Trophoblast cell (in vitro differentiated cells and primary cell): ENCODE measurements around the gene VTI1A.

Source experiments
- DNase-seq, 2 donors: peaks; one replicate each; pipeline ENCODE4 v3.0.0-alpha.2; 2016
- H2AFZ ChIP-seq: 2 replicates; pipeline ENCODE4 v1.6.1; 2013; ENCODE audit warnings: low read length, moderate library complexity, mild to moderate bottlenecking; ENCODE audit not compliant: insufficient read depth, poor library complexity
- H2AK5ac ChIP-seq: 2 replicates; pipeline ENCODE4 v1.6.1; 2013; ENCODE audit warnings: mild to moderate bottlenecking, low read length
- H2BK120ac ChIP-seq: 2 replicates; pipeline ENCODE4 v1.6.1; 2013; ENCODE audit warnings: low read length, mild to moderate bottlenecking, moderate library complexity; ENCODE audit not compliant: insufficient read depth, poor library complexity
- H2BK12ac ChIP-seq: 2 replicates; pipeline ENCODE4 v1.6.1; 2013; ENCODE audit warnings: mild to moderate bottlenecking, low read length, moderate library complexity
- H2BK5ac ChIP-seq: 2 replicates; pipeline ENCODE4 v1.6.1; 2013; ENCODE audit warnings: low read length, low read depth, moderate library complexity, mild to moderate bottlenecking; ENCODE audit not compliant: poor library complexity
- H3K14ac ChIP-seq: 2 replicates; pipeline ENCODE4 v1.6.1; 2013; ENCODE audit warnings: mild to moderate bottlenecking, low read length
- H3K18ac ChIP-seq: 2 replicates; pipeline ENCODE4 v1.6.1; 2013; ENCODE audit warnings: mild to moderate bottlenecking, low read length
- H3K23ac ChIP-seq: 2 replicates; pipeline ENCODE4 v1.6.1; 2013; ENCODE audit warnings: low read length
- H3K27ac ChIP-seq: 2 replicates; pipeline ENCODE4 v1.5.1; 2013; ENCODE audit warnings: low read depth, mild to moderate bottlenecking, inconsistent platforms, low read length, moderate library complexity
- H3K27me3 ChIP-seq: 2 replicates; pipeline ENCODE4 v1.6.1; 2013; ENCODE audit warnings: inconsistent platforms, mild to moderate bottlenecking, low read length, moderate library complexity; ENCODE audit not compliant: insufficient read depth
- H3K36me3 ChIP-seq, 2 experiments: 1 replicate in 1 of 2; 2 replicates in 1 of 2; pipeline ENCODE4 v1.6.1; 2013; ENCODE audit warnings: low read length in 2 of 2, mild to moderate bottlenecking in 2 of 2, moderate library complexity in 1 of 2; ENCODE audit not compliant: insufficient read depth in 2 of 2, control insufficient read depth in 1 of 2
- H3K4ac ChIP-seq: 2 replicates; pipeline ENCODE4 v1.6.1; 2013; ENCODE audit warnings: low read depth, mild to moderate bottlenecking, low read length, moderate library complexity
- H3K4me1 ChIP-seq, 2 experiments: 1 replicate in 1 of 2; 2 replicates in 1 of 2; pipeline ENCODE4 v1.6.1; 2013; ENCODE audit warnings: low read length in 2 of 2, mild to moderate bottlenecking in 2 of 2, moderate library complexity in 1 of 2; ENCODE audit not compliant: insufficient read depth in 2 of 2, control insufficient read depth in 1 of 2
- H3K4me2 ChIP-seq: 2 replicates; pipeline ENCODE4 v1.6.1; 2013; ENCODE audit warnings: inconsistent platforms, mild to moderate bottlenecking, low read length, moderate library complexity
- H3K4me3 ChIP-seq: 2 replicates; pipeline ENCODE4 v1.5.1; 2013; ENCODE audit warnings: mild to moderate bottlenecking, low read depth, low read length, inconsistent platforms
- H3K79me1 ChIP-seq: one replicate; pipeline ENCODE4 v1.6.1; 2013; ENCODE audit warnings: low read length
- H3K79me2 ChIP-seq: 2 replicates; pipeline ENCODE4 v1.6.1; 2013; ENCODE audit warnings: low read length, mild to moderate bottlenecking; ENCODE audit not compliant: control insufficient read depth, insufficient read depth, poor library complexity
- H3K9ac ChIP-seq: 2 replicates; pipeline ENCODE4 v1.6.1; 2013; ENCODE audit warnings: mild to moderate bottlenecking, low read length
- H3K9me3 ChIP-seq: 2 replicates; pipeline ENCODE4 v1.6.1; 2013; ENCODE audit warnings: low read depth, mild to moderate bottlenecking, control low read depth, inconsistent platforms, low read length; ENCODE audit not compliant: insufficient read depth
- H4K12ac ChIP-seq: 2 replicates; pipeline ENCODE4 v1.6.1; 2013; ENCODE audit warnings: low read depth, mild to moderate bottlenecking, low read length, moderate library complexity
- H4K8ac ChIP-seq: 2 replicates; pipeline ENCODE4 v1.6.1; 2013; ENCODE audit warnings: low read depth, mild to moderate bottlenecking, low read length, moderate library complexity
- H4K91ac ChIP-seq: one replicate; pipeline ENCODE4 v1.6.1; 2013; ENCODE audit warnings: low read depth, mild to moderate bottlenecking, low read length, moderate library complexity
- WGBS: extraction: QIAGEN DNeasy Blood & Tissue Kit; methylation state at CpG from one replicate; pipeline ENCODE4 v1.1.7; 2013; ENCODE audit warnings: missing lambda C conversion rate; ENCODE audit not compliant: insufficient read length, insufficient coverage; ENCODE audit errors: extremely low coverage; 5-methylcytosine and 5-hydroxymethylcytosine counted together

VTI1A gene

GRCh38 chr10:112752288-112752687 lies 305.3 kb downstream of the VTI1A start:
- DNase-seq, result peak in 1 of 2 donors; percentile 83
- H2BK5ac ChIP-seq, result no peak overlapping the region
- no peak overlapping the region for H3K14ac ChIP-seq
- no peak overlapping the region for H3K4ac ChIP-seq
- peaks cover 14 to 19% of the 10 kb centered on the region in 2 experiments for H3K4me1 ChIP-seq
- H2AFZ ChIP-seq, result no peak overlapping the region
- no peak overlapping the region for H3K4me3 ChIP-seq
- no peaks in the 10 kb centered on the region for H3K9me3 ChIP-seq
- peak overlapping the region; percentile 42 for H3K27ac ChIP-seq
- no peaks in the 10 kb centered on the region for H3K36me3 ChIP-seq
- no peak overlapping the region for H3K18ac ChIP-seq
- H3K4me2 ChIP-seq, result no peak overlapping the region
- no peak overlapping the region for H2AK5ac ChIP-seq
- no peak overlapping the region for H3K23ac ChIP-seq
- no peak overlapping the region for H4K91ac ChIP-seq
- H2BK12ac ChIP-seq, result peak overlapping the region; percentile 77
- H3K27me3 ChIP-seq, result no peaks in the 10 kb centered on the region
- H3K79me2 ChIP-seq, result no peaks in the 10 kb centered on the region
- no peak overlapping the region for H4K8ac ChIP-seq
- H4K12ac ChIP-seq, result no peak overlapping the region
- H3K79me1 ChIP-seq, result peaks cover 17% of the 10 kb centered on the region
- no CpG with 5 or more reads among the region's 3 CpGs for WGBS
- H2BK120ac ChIP-seq, result peak overlapping the region; percentile 72
- no peak overlapping the region for H3K9ac ChIP-seq

GRCh38 chr10:112753961-112754411 lies 307.0 kb downstream of the VTI1A start:
- WGBS, result no CpG with 5 or more reads among the region's 10 CpGs

GRCh38 chr10:112755446-112756234 lies 308.6 kb downstream of the VTI1A start:
- Histone ChIP-seq H3K79me1 (peaks cover 23% of the 10 kb centered on the region), H3K4ac (no peak overlapping the region), H4K91ac (peak overlapping the region; percentile 93), H2AK5ac (no peak overlapping the region), H3K14ac (peak overlapping the region; percentile 15), H3K23ac (no peak overlapping the region), H2BK12ac (peak overlapping the region; percentile 41), H3K79me2 (no peaks in the 10 kb centered on the region), H3K9me3 (no peaks in the 10 kb centered on the region), H2AFZ (no peak overlapping the region), H4K8ac (no peak overlapping the region), H3K4me3 (no peak overlapping the region), H3K4me2 (peak overlapping the region; percentile 38), H2BK5ac (peak overlapping the region; percentile 34), H3K9ac (no peak overlapping the region), H3K4me1 (peaks cover 24 to 32% of the 10 kb centered on the region in 2 experiments), H2BK120ac (peak overlapping the region; percentile 68), H3K27ac (peak overlapping the region; percentile 46), H3K36me3 (no peaks in the 10 kb centered on the region), H3K27me3 (no peaks in the 10 kb centered on the region), H3K18ac (no peak overlapping the region), H4K12ac (no peak overlapping the region)
- WGBS, result no CpG with 5 or more reads among the region's 12 CpGs
- peak in 1 of 2 donors; percentile 71 for DNase-seq

More at GRCh38 chr10:112753961-112754411, 307.0 kb downstream of the VTI1A start:
- peaks cover 21 to 26% of the 10 kb centered on the region in 2 experiments for H3K4me1 ChIP-seq
- no peak overlapping the region for H3K23ac ChIP-seq
- no peak overlapping the region for H3K4me2 ChIP-seq
- no peak overlapping the region for H3K4ac ChIP-seq
- peak overlapping the region; percentile 85 for H2BK5ac ChIP-seq
- H4K12ac ChIP-seq, result no peak overlapping the region
- H3K4me3 ChIP-seq, result no peak overlapping the region
- peak overlapping the region; percentile 15 for H3K27ac ChIP-seq
- H3K9ac ChIP-seq, result no peak overlapping the region
- H2AFZ ChIP-seq, result no peak overlapping the region
- no peaks in the 10 kb centered on the region for H3K27me3 ChIP-seq
- peak overlapping the region; percentile 80 for H4K91ac ChIP-seq
- peak in 1 of 2 donors; percentile 33 for DNase-seq
- H2BK12ac ChIP-seq, result peak overlapping the region; percentile 83
- no peaks in the 10 kb centered on the region for H3K79me2 ChIP-seq
- peaks cover 17% of the 10 kb centered on the region for H3K79me1 ChIP-seq
- H2BK120ac ChIP-seq, result no peak overlapping the region
- no peaks in the 10 kb centered on the region for H3K9me3 ChIP-seq
- no peak overlapping the region for H2AK5ac ChIP-seq
- no peaks in the 10 kb centered on the region for H3K36me3 ChIP-seq
- no peak overlapping the region for H3K14ac ChIP-seq
- H3K18ac ChIP-seq, result no peak overlapping the region
- H4K8ac ChIP-seq, result no peak overlapping the region

GRCh38 chr10:112756235-112756527 lies 309.2 kb downstream of the VTI1A start:
- H2AK5ac ChIP-seq, result no peak overlapping the region

More at GRCh38 chr10:112756235-112756527, 309.2 kb downstream of the VTI1A start:
- Histone ChIP-seq H3K79me1 (peaks cover 22% of the 10 kb centered on the region), H3K23ac (no peak overlapping the region), H3K18ac (no peak overlapping the region), H3K27me3 (no peaks in the 10 kb centered on the region), H2BK120ac (peak overlapping the region; percentile 54), H3K4me2 (peak overlapping the region; percentile 38), H3K4ac (no peak overlapping the region), H2BK12ac (peak overlapping the region; percentile 58), H4K91ac (peak overlapping the region; percentile 51), H3K14ac (no peak overlapping the region), H3K9ac (no peak overlapping the region), H4K8ac (peak overlapping the region; percentile 25), H2BK5ac (no peak overlapping the region), H3K4me3 (no peak overlapping the region), H3K4me1 (peaks cover 24 to 32% of the 10 kb centered on the region in 2 experiments), H2AFZ (peak overlapping the region; percentile 33), H3K36me3 (no peaks in the 10 kb centered on the region), H3K9me3 (no peaks in the 10 kb centered on the region), H3K79me2 (no peaks in the 10 kb centered on the region), H4K12ac (no peak overlapping the region), H3K27ac (peak overlapping the region; percentile 39)
- no CpG with 5 or more reads among the region's 7 CpGs for WGBS
- peak in 1 of 2 donors; percentile 31 for DNase-seq
